ENCODE measurements around the gene ISL2. TPM values are rescaled to one million over a fixed set of nuclear protein-coding genes. Genes with fewer than 3 reads are reported as not detected.
A peak's percentile ranks its signal among the peaks of the same experiment; 100 is the strongest.

ISL2 gene
- total and polyA plus RNA-seq, 9 of the 15 experiments (the other 6 are each of a cell fraction or from before 2014, with no cell fraction given), result 0.15 to 23.7 (median 4.0) TPM

- TF ChIP-seq SIN3A (IDR thresholded peaks at IDR 0.05; ENCODE audit: borderline replicate concordance in 2 of 2, control insufficient read depth in 1 of 2, low read depth in 2 of 2, low read length in 2 of 2) (no peak), THAP12 (CRISPR knock-in tag; IDR thresholded peaks at IDR 0.05) (no peak), PCBP1 (IDR thresholded peaks at IDR 0.05; ENCODE audit: low read depth, low read length, poor library complexity, severe bottlenecking) (no peak)
Measured at GRCh38 chr15:76332796-76333195, 3.8 kb upstream of the ISL2 start (continued).

GRCh38 chr15:76333309-76333708 is 3.3 kb upstream of the ISL2 start:
- Histone ChIP-seq H3K4me2 (ENCODE audit: insufficient read depth, low read length) (no peak overlapping the region), H3K27ac (ENCODE audit: extremely low read depth, low read depth, low read length) (no peak overlapping the region), H3K4me3 (no peak overlapping the region), H3K9ac (ENCODE audit: insufficient read depth in 1 of 2, low read depth in 2 of 2, low read length in 2 of 2) (no peak overlapping the region), H3K9me1 (ENCODE audit: control insufficient read depth, insufficient read depth, low read length) (no peaks in the 10 kb centered on the region), H3K4me1 (replicated peaks in 1 of 2; ENCODE audit: control insufficient read depth in 2 of 2, insufficient read depth in 2 of 2, low read length in 2 of 2) (peaks cover 11 to 33% of the 10 kb centered on the region in 2 experiments), H3K36me3 (ENCODE audit: control insufficient read depth, insufficient read depth, low read length) (no peaks in the 10 kb centered on the region), H3K79me2 (ENCODE audit: control insufficient read depth, insufficient read depth, low read length) (peaks cover 17% of the 10 kb centered on the region), H3K9me3 (replicated peaks; ENCODE audit: control insufficient read depth, insufficient read depth, low read depth, low read length) (no peaks in the 10 kb centered on the region), H4K20me1 (replicated peaks; ENCODE audit: control insufficient read depth, insufficient read depth, low read length) (no peaks in the 10 kb centered on the region), H3K27me3 (ENCODE audit: control insufficient read depth in 2 of 2, insufficient read depth in 2 of 2, low read length in 2 of 2) (no peaks in the 10 kb centered on the region), H2AFZ (ENCODE audit: low read depth, low read length) (peak overlapping the region; percentile 67; the same call in 1 of the 2 replicates)
- BruUV-seq (replicated peaks), result no TSS peak
- ATAC-seq (no peak), FAIRE-seq (no peak), DNase-seq (ENCODE audit: extremely low read depth in 1 of 4, low spot score in 3 of 4) (no peak)
- intact Hi-C loops (cut with micrococcal nuclease) (loop anchor here (5.0 to 10.0 kb wide), 2 partner anchors 41 to 531 kb away; no protein-coding TSS in a partner anchor), in situ Hi-C loops (cut with MboI) (no loop called here)
- WGBS (ENCODE audit: insufficient coverage, low coverage, missing lambda C conversion rate), result 86% methylated on average over 1 of the region's 1 CpG
- ChIA-PET CTCF (ENCODE audit: low intra/inter-chr PET ratio) (interaction anchor here (1.3 kb wide), 1 partner anchor 98 kb away, joined by 7 read pairs; no protein-coding TSS in a partner anchor), POLR2A (interaction anchor here (0.6 to 1.4 kb wide), 6 partner anchors 9 to 148 kb away, joined by 3 to 7 read pairs (median 4); partner anchors contain the start of gene ETFA)
- TF ChIP-seq NR1H2 (CRISPR knock-in tag; IDR thresholded peaks at IDR 0.05), result no peak
